Measurements from ENCODE around the gene LTBP1. TPM values are rescaled to one million over a fixed set of nuclear protein-coding genes. Genes with fewer than 3 reads are reported as not detected.

The LTBP1 gene
- total RNA-seq, 1 donor from 2014 or later: 0.07 TPM

DNA sequence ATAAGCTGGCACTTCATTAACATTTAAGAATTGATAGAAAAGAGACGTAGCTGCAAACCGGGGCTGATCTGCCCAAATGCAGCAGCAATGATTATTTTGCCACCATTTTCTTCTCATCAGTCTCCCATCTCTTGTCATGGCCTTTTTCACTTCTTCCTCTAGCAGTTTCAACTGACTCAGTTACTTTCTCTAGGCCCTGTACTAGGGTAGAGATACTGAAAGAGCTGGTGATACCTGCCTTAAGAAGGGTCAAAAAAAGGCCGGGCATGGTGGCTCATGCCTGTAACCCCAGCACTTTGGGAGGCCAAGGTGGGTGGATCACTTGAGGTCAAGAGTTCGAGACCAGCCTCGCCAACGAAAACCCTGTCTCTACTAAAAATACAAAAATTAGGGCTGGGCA, 127.4 kb downstream of the LTBP1 start:
- Mint-ChIP-seq H3K36me3 (ENCODE audit: low read depth) (no peaks in the 10 kb centered on the region), H3K9me3 (no peaks in the 10 kb centered on the region), H3K27ac (no peak overlapping the region), H3K4me3 (no peak overlapping the region), H3K27me3 (no peaks in the 10 kb centered on the region), H3K4me1 (no peaks in the 10 kb centered on the region)
- intact Hi-C loops (cut with micrococcal nuclease): no loop called here
- TF ChIP-seq, protein P1, sequence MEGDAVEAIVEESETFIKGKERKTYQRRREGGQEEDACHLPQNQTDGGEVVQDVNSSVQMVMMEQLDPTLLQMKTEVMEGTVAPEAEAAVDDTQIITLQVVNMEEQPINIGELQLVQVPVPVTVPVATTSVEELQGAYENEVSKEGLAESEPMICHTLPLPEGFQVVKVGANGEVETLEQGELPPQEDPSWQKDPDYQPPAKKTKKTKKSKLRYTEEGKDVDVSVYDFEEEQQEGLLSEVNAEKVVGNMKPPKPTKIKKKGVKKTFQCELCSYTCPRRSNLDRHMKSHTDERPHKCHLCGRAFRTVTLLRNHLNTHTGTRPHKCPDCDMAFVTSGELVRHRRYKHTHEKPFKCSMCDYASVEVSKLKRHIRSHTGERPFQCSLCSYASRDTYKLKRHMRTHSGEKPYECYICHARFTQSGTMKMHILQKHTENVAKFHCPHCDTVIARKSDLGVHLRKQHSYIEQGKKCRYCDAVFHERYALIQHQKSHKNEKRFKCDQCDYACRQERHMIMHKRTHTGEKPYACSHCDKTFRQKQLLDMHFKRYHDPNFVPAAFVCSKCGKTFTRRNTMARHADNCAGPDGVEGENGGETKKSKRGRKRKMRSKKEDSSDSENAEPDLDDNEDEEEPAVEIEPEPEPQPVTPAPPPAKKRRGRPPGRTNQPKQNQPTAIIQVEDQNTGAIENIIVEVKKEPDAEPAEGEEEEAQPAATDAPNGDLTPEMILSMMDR (IDR thresholded peaks at IDR 0.05): no peak
- DNase-seq: no peak
- CTCF ChIA-PET: no interaction called here
- POLR2A ChIA-PET: no interaction called here
- ATAC-seq (ENCODE audit: low read depth): no peak

DNA sequence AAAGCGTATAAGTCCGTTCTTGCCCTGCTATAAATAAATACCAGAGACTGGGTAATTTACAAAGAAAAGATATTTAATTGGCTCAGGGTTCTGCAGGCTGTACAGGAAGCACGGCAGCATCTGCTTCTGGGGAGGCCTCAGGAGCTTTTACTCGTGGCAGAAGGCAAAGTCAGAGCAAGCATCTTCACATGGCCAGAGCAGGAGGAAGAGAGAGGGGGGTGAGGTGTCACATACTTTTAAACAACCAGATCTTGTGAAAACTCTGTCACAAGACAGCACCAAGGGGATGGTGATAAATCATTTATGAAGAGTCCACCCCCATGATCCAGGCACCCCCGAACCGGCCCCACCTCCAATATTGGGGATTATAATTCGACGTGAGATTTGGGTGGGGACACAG, 130.6 kb downstream of the LTBP1 start:
- no peak for ATAC-seq (ENCODE audit: low read depth)
- no peak for DNase-seq
- ChIA-PET POLR2A (no interaction called here), CTCF (interaction anchor here (1.1 kb wide), 1 partner anchor 506 kb away, joined by 3 read pairs; no protein-coding TSS in a partner anchor)
- TF ChIP-seq, protein P1 (IDR thresholded peaks at IDR 0.05): no peak
- Mint-ChIP-seq H3K4me1 (peaks cover 11% of the 10 kb centered on the region), H3K27ac (no peak overlapping the region), H3K36me3 (ENCODE audit: low read depth) (no peaks in the 10 kb centered on the region), H3K27me3 (no peaks in the 10 kb centered on the region), H3K4me3 (no peak overlapping the region), H3K9me3 (no peaks in the 10 kb centered on the region)
- intact Hi-C loops (cut with micrococcal nuclease): no loop called here

DNA sequence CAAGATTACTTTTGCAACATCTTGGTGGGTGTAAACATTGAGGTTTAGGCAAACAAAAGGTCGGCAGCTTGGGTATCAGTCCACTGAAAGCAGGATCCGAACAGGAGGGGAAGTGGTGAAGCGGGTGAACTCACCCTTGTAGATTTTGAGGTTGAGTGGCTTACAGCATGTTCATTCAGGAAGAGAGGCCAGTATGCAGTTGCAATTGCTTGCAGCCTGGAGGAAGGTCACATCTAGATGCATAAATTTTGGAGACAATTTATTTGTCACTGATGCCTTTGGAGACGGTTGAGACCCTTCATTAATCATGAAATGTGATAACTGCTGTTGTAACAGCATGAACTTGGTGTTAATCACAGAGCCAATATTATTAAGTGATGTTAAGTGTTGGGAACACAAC, 131.1 kb downstream of the LTBP1 start:
- Mint-ChIP-seq H3K36me3 (ENCODE audit: low read depth) (no peaks in the 10 kb centered on the region), H3K4me3 (no peak overlapping the region), H3K27ac (no peak overlapping the region), H3K4me1 (peaks cover 15% of the 10 kb centered on the region), H3K27me3 (no peaks in the 10 kb centered on the region), H3K9me3 (no peaks in the 10 kb centered on the region)
- POLR2A ChIA-PET: no interaction called here
- intact Hi-C loops (cut with micrococcal nuclease): no loop called here
- CTCF ChIA-PET: no interaction called here
- no peak for ATAC-seq (ENCODE audit: low read depth)
- no peak for DNase-seq
- TF ChIP-seq, protein P1 (IDR thresholded peaks at IDR 0.05): no peak

DNA sequence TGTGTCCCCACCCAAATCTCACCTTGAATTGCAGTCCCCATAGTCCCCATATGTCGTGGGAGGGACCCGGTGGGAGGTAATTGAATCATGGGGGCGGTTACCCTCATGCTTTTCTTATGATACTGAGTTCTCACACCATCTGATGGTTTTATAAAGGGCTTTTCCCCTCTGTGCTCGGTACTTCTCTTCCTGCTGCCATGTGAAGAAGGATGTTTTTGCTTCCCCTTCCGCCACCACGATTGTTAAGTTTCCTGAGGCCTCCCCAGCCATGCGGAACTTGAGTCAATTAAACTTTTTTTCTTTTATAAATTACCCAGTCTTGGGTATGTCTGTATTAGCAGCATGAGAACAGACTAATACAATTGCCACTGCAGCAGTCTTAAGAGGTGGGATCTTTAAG, 134.9 kb downstream of the LTBP1 start:
- Mint-ChIP-seq H3K36me3 (ENCODE audit: low read depth) (no peaks in the 10 kb centered on the region), H3K27me3 (no peaks in the 10 kb centered on the region), H3K9me3 (no peaks in the 10 kb centered on the region), H3K27ac (peak overlapping the region; percentile 51), H3K4me1 (peaks cover 36% of the 10 kb centered on the region), H3K4me3 (peak overlapping the region; percentile 8)
- no peak for ATAC-seq (ENCODE audit: low read depth)
- intact Hi-C loops (cut with micrococcal nuclease): no loop called here
- CTCF ChIA-PET: no interaction called here
- TF ChIP-seq, protein P1 (IDR thresholded peaks at IDR 0.05): no peak
- DNase-seq: no peak
- POLR2A ChIA-PET: no interaction called here

DNA sequence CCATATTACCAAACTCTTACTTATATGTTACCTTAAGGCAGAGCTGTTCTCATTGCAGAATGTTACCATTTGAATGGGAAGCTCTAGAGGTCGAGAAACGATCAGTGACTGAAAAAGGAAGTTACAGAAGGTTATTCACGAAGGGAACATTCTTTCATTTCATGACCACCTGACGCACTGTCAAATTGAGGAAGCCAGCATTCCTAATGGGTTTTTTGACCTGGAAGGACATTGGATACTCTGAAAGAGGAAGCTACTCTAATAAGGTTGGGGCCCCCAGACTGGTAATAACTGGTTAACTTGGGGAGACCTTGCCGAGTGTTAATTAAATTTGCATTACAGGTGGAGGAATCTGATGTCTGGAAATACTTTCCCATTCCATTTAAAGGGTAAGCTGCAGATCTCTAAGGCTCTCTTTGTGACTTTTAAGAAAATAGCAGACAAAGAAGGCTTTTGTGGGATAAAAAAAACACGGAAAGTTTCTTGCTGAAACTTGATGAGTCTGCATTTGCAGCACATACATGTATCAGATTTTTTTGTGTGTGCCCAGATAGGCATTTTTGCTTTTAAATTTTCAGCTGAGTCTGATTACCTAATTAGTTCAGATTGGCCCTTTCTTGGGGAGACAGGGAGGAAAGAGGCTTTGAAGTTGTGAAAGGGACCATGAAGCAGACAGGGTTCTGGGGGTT, 137.1 kb downstream of the LTBP1 start:
- H3K4me1 Mint-ChIP-seq: peaks cover 36% of the 10 kb centered on the region
- CTCF ChIA-PET: no interaction called here
- no peaks in the 10 kb centered on the region for H3K27me3 Mint-ChIP-seq
- intact Hi-C loops (cut with micrococcal nuclease): no loop called here
- no peaks in the 10 kb centered on the region for H3K9me3 Mint-ChIP-seq
- no peak for ATAC-seq (ENCODE audit: low read depth)
- no peak overlapping the region for H3K27ac Mint-ChIP-seq
- H3K36me3 Mint-ChIP-seq (ENCODE audit: low read depth): no peaks in the 10 kb centered on the region
- H3K4me3 Mint-ChIP-seq: no peak overlapping the region
- TF ChIP-seq, protein P1 (IDR thresholded peaks at IDR 0.05): no peak
- no peak for DNase-seq
- POLR2A ChIA-PET: no interaction called here

Measured in activated B cell treated with CpG ODN at 0.5 μM for 24 hours (primary cell).